ENCODE measurements around the gene RCOR1. TPM values are rescaled to one million over a fixed set of nuclear protein-coding genes. Genes with fewer than 3 reads are reported as not detected.

The RCOR1 gene
- total and polyA plus RNA-seq, 2 of the 8 experiments (the other 6 are each of a cell fraction or from before 2014, with no cell fraction given), result 12.3 to 26.3 TPM

GRCh38 chr14:102760496-102761193 is 168.2 kb downstream of the RCOR1 start (continued):
- TF ChIP-seq ASH2L (IDR thresholded peaks at IDR 0.05; ENCODE audit: low read length), result peak; percentile 32
- TF ChIP-seq CREB1 (IDR thresholded peaks at IDR 0.05), result no peak
- TF ChIP-seq RBBP5 (IDR thresholded peaks at IDR 0.05; ENCODE audit: borderline replicate concordance, low read depth, low read length), result no peak
- no peak for TF ChIP-seq SUZ12 (IDR thresholded peaks at IDR 0.05; ENCODE audit: low read length)
- peak; percentile 43; the same call in 1 of the 2 replicates for TF ChIP-seq GABPA (IDR thresholded peaks at IDR 0.05; ENCODE audit: borderline replicate concordance, insufficient read depth, low read length)
- no peak for TF ChIP-seq KDM5A (IDR thresholded peaks at IDR 0.05; ENCODE audit: low read length)
- TF ChIP-seq MAX (IDR thresholded peaks at IDR 0.05), result peak; percentile 45
- TF ChIP-seq CBX5 (IDR thresholded peaks at IDR 0.05; ENCODE audit: low read depth, low read length), result no peak
- TF ChIP-seq FOSL1 (IDR thresholded peaks at IDR 0.05; ENCODE audit: insufficient read depth, low read depth, low read length), result no peak
- TF ChIP-seq SAP30 (IDR thresholded peaks at IDR 0.05; ENCODE audit: insufficient read depth, insufficient replicate concordance, low read length), result no peak
